D721Med (cell line): ENCODE measurements around the gene BMPR1B.

Experiments
- DNase-seq: peaks from one replicate; pipeline ENCODE4 v3.0.0; 2011; ENCODE audit warnings: low spot score; ENCODE audit not compliant: insufficient read length
- FAIRE-seq: peaks from 2 replicates; lab custom pipeline; 2011; peaks lifted over from hg19 to GRCh38; lab: Jason Lieb, UNC
- CTCF ChIP-seq: IDR thresholded peaks from 2 replicates; pipeline ENCODE4 v1.5.1; 2012; ENCODE audit warnings: mild to moderate bottlenecking, control low read depth; ENCODE audit not compliant: insufficient read depth; ENCODE audit errors: missing control alignments

Gene BMPR1B

GRCh38 chr4:94939791-94940519 is 182.2 kb downstream of the BMPR1B start:
- DNase-seq (no peak), FAIRE-seq (no peak)
- TF ChIP-seq CTCF: no peak

GRCh38 chr4:94940520-94940908 is 182.8 kb downstream of the BMPR1B start:
- DNase-seq (no peak), FAIRE-seq (no peak)
- TF ChIP-seq CTCF: no peak

DNA sequence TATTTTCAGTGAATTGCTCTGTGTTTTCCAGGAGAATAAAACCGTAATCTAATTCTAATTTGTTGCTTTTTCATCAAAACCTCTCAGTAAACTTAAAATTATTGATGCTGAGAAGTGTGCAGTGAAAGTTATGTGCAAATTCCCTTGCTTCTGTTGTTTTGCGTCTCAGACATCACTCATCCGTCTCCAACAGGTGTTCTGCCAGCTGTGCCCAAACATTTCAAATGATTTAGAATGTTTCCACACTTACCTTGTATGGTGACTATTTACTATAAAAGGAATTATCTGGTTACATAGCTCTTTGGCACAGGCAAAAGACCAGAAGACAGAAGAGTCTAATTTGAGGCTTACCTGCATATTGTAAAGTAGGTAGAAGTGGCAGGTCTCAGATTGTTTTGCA is 184.0 kb downstream of the BMPR1B start:
- no peak for TF ChIP-seq CTCF

DNA sequence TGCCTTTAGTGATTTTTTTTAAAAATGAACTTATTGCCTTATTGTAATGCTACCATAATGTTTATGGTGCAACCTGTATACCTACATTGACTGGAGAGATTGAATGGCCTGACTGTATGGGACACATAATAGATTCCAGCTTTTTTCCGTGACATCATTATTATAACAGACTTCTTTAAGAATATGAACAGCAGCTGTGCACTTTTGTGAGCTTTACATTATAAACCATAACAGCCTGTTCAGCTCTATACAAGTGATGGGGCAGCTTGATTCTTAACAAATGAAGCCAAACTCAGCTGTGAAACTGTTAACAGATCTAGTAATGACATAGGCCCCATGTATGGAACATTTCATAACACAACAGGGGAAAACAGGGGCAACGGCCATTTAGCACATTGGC is 187.0 kb downstream of the BMPR1B start:
- FAIRE-seq (no peak), DNase-seq (no peak)
- no peak for TF ChIP-seq CTCF

More for the DNA sequence above, 184.0 kb downstream of the BMPR1B start:
- FAIRE-seq (no peak), DNase-seq (no peak)

GRCh38 chr4:94947681-94948108 is 189.9 kb downstream of the BMPR1B start:
- FAIRE-seq (no peak), DNase-seq (no peak)
- no peak for TF ChIP-seq CTCF

DNA sequence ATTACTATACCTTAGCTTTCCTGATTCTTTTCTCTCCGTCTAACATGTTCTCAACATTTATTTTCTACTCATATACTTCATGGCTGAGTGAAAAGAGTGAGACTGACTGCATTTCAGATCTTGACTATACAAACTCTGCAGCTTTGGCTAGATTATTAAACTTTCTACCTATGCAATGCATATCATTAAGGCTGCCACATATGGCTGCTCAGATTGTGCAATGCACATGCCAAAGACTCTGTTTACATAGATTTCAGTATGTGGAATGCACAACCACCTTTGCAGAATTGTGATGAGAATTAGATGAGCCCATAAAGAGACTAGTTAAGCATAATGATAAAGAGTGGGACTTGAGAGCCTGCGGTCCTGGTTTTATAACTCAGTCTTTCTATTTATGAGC is 196.5 kb downstream of the BMPR1B start:
- no peak for DNase-seq
- no peak for TF ChIP-seq CTCF
- no peak for FAIRE-seq

GRCh38 chr4:94957030-94957429 is 199.3 kb downstream of the BMPR1B start:
- no peak for FAIRE-seq
- no peak for TF ChIP-seq CTCF
- no peak for DNase-seq
